Transverse colon (tissue), 4 donors: ENCODE results near the gene IBA57. TPM values are rescaled to one million over a fixed set of nuclear protein-coding genes. Genes with fewer than 3 reads are reported as not detected.

ENCODE experiments used
- DNase-seq: peaks from one replicate; pipeline ENCODE4 v3.0.0-alpha.2; 2019
- H3K27ac ChIP-seq, 4 donors: fragments of 200-600 bp; sonication (generic); 2 replicates each; pipeline ENCODE4 v1.5.1; 2016 to 2018; ENCODE audit warnings: inconsistent platforms in 4 of 4
- H3K27me3 ChIP-seq: fragments of 200-600 bp; sonication (generic); 2 replicates; pipeline ENCODE4 v1.5.1; 2017; ENCODE audit warnings: inconsistent platforms
- H3K36me3 ChIP-seq, 4 donors: fragments of 200-600 bp; sonication (generic); 2 replicates each; pipeline ENCODE4 v1.5.1; 2017 to 2019; ENCODE audit warnings: inconsistent platforms in 4 of 4
- H3K4me1 ChIP-seq, 4 donors: fragments of 200-600 bp; sonication (generic); 2 replicates each; pipeline ENCODE4 v1.5.1; 2017 to 2020; ENCODE audit warnings: inconsistent platforms in 4 of 4
- H3K4me3 ChIP-seq, 4 donors: fragments of 200-600 bp; sonication (generic); 1 replicate in 1 of 4; 2 replicates in 3 of 4; pipeline versions ENCODE4 v1.5.1 to v1.6.1; 2017 to 2019; ENCODE audit warnings: inconsistent platforms in 4 of 4
- H3K9me3 ChIP-seq, 2 donors: fragments of 200-600 bp; sonication (generic); 2 replicates each; pipeline ENCODE4 v1.5.1; 2017 to 2019; ENCODE audit warnings: inconsistent platforms in 2 of 2
- CTCF ChIP-seq, 5 experiments: fragments of 200-600 bp in 3 of 5; fragments of 450-650 bp in 2 of 5; sonication (generic) in 3 of 5; IDR thresholded peaks; 1 replicate in 2 of 5; 2 replicates in 3 of 5; pipeline ENCODE4 v1.5.1; 2016 to 2017; ENCODE audit warnings: antibody characterized with exemption in 5 of 5, inconsistent platforms in 3 of 5, mild to moderate bottlenecking in 2 of 5, moderate library complexity in 1 of 5
- EP300 ChIP-seq: sonication (generic); formaldehyde crosslinking; IDR thresholded peaks from one replicate; pipeline ENCODE4 v1.6.1; 2017; ENCODE audit warnings: antibody characterized with exemption, low read depth
- POLR2A ChIP-seq: fragments of 450-650 bp; IDR thresholded peaks from one replicate; pipeline ENCODE4 v1.6.1; 2016; ENCODE audit warnings: antibody characterized with exemption, mild to moderate bottlenecking, moderate library complexity
- POLR2AphosphoS5 ChIP-seq, 3 donors: sonication (generic); formaldehyde crosslinking; IDR thresholded peaks; one replicate each; pipeline ENCODE4 v1.6.1; 2016; ENCODE audit warnings: antibody characterized with exemption in 3 of 3
- WGBS, 2 donors: methylation state at CpG; one replicate each; pipeline ENCODE4 v1.1.5; 2018; ENCODE audit warnings: low coverage in 1 of 2; 5-methylcytosine and 5-hydroxymethylcytosine counted together
- in situ Hi-C, 4 donors: fragments of 200-750 bp; cut with MboI; loops; one replicate each; pipeline versions ENCODE4 v1.15.0 to v1.15.1; 2017; ENCODE audit warnings: low sequenced_read_pairs in 3 of 4, low pct_ligation_motif_present in 1 of 4, low pct_unique_long_range_greater_than_20kb in 1 of 4
- intact Hi-C: fragments of 100-400 bp; cut with DNase I; formaldehyde crosslinking; loops from one replicate; pipeline ENCODE4 v1.15.1; 2023; ENCODE audit warnings: low total_unique reads
- total RNA-seq, 4 donors: library from RNA; depleted of rRNA; stranded (reverse); fragments of >200 nt; gene quantifications; one replicate each; pipeline ENCODE4 v1.1.0, GENCODE V29; 2016

Gene IBA57
- total RNA-seq, 4 donors from 2014 or later: 7.5 to 13.5 (median 10.4) TPM

- TF ChIP-seq EP300: no peak
- TF ChIP-seq POLR2AphosphoS5 (IDR thresholded peaks at IDR 0.05): no peak
- TF ChIP-seq POLR2A: no peak
- TF ChIP-seq CTCF (IDR thresholded peaks at IDR 0.05): no peak
- Histone ChIP-seq H3K36me3 (no peaks in the 10 kb centered on the region), H3K27me3 (no peaks in the 10 kb centered on the region), H3K4me3 (no peak overlapping the region), H3K27ac (peak overlapping the region; percentile 5 to 43 (median 30)), H3K4me1 (peaks cover 0 to 13% (median 2%) of the 10 kb centered on the region in 4 donors), H3K9me3 (no peaks in the 10 kb centered on the region)
- in situ Hi-C loops (loop anchor here in 1 of 4 donors (10.0 kb wide), 1 partner anchor 52 kb away; no protein-coding TSS in a partner anchor), intact Hi-C loops (no loop called here)
- no peak for DNase-seq
- WGBS, 2 donors: 67 to 82% methylated on average over 1 to 5 of the region's 5 CpGs
Observed at GRCh38 chr1:228177183-228177475, 11.5 kb downstream of the IBA57 start.

- WGBS, 2 donors: 89 to 94% methylated on average over 2 to 12 of the region's 12 CpGs
- intact Hi-C loops: no loop called here
- TF ChIP-seq POLR2AphosphoS5 (IDR thresholded peaks at IDR 0.05): no peak
- TF ChIP-seq CTCF (IDR thresholded peaks at IDR 0.05): no peak
- no peak for TF ChIP-seq EP300
- TF ChIP-seq POLR2A: no peak
- in situ Hi-C loops: loop anchor here in 1 of 4 donors (10.0 kb wide), 1 partner anchor 53 kb away; no protein-coding TSS in a partner anchor
- no peaks in the 10 kb centered on the region for H3K27me3 ChIP-seq
- H3K27ac ChIP-seq: peak overlapping the region; percentile 22 to 69 (median 48)
- peaks cover 0 to 13% (median 2%) of the 10 kb centered on the region in 4 donors for H3K4me1 ChIP-seq
- no peak for DNase-seq
- no peaks in the 10 kb centered on the region for H3K9me3 ChIP-seq
- H3K4me3 ChIP-seq: no peak overlapping the region
- H3K36me3 ChIP-seq: no peaks in the 10 kb centered on the region
Observed at GRCh38 chr1:228177721-228178710, 12.4 kb downstream of the IBA57 start.

- intact Hi-C loops: no loop called here
- WGBS, 2 donors: 71 to 78% methylated on average over 8 to 12 of the region's 12 CpGs
- Histone ChIP-seq H3K9me3 (no peaks in the 10 kb centered on the region), H3K36me3 (no peaks in the 10 kb centered on the region), H3K27ac (peak overlapping the region; percentile 22 to 69 (median 48)), H3K4me1 (peaks cover 0 to 13% (median 0%) of the 10 kb centered on the region in 4 donors), H3K27me3 (no peaks in the 10 kb centered on the region), H3K4me3 (no peak overlapping the region)
- no peak for DNase-seq
- TF ChIP-seq CTCF (IDR thresholded peaks at IDR 0.05): no peak
- TF ChIP-seq POLR2AphosphoS5 (IDR thresholded peaks at IDR 0.05): no peak
- in situ Hi-C loops: loop anchor here in 1 of 4 donors (10.0 kb wide), 1 partner anchor 54 kb away; no protein-coding TSS in a partner anchor
Observed at GRCh38 chr1:228178737-228179684, 13.4 kb downstream of the IBA57 start.
